HEK293 (cell line): ENCODE results near the gene MYH11.

Source experiments
- CTCF ChIA-PET: fragments of 350-600 bp; formaldehyde crosslinking; extraction: SDS; loops from one replicate; lab custom pipeline; 2021; ENCODE audit warnings: antibody characterized with exemption; lab: Yijun Ruan, JAX
- POLR2A ChIA-PET: fragments of 300-600 bp; formaldehyde crosslinking; extraction: SDS; loops from one replicate; lab custom pipeline; 2020; ENCODE audit warnings: antibody characterized with exemption, inconsistent platforms; lab: Yijun Ruan, JAX
- H3K27ac ChIP-seq: fragments of 200-500 bp; sonication (Bioruptor generic); 2 replicates; pipeline ENCODE4 v1.5.1; 2014; ENCODE audit warnings: low read depth, low read length, control low read depth, inconsistent platforms; ENCODE audit errors: extremely low read depth
- H3K36me3 ChIP-seq, 2 experiments: fragments of 200-500 bp in 1 of 2; sonication (Bioruptor generic) in 1 of 2; 1 replicate in 1 of 2; 2 replicates in 1 of 2; pipeline ENCODE4 v1.5.1; 2014 to 2017; ENCODE audit warnings: inconsistent platforms in 2 of 2, low read length in 2 of 2; ENCODE audit not compliant: control insufficient read depth in 2 of 2, insufficient read depth in 1 of 2
- H3K4me1 ChIP-seq: fragments of 200-500 bp; sonication (Bioruptor generic); 2 replicates; pipeline ENCODE4 v1.5.1; 2014; ENCODE audit warnings: mild to moderate bottlenecking, low read length, inconsistent platforms; ENCODE audit not compliant: control insufficient read depth, insufficient read depth
- H3K4me3 ChIP-seq: 2 replicates; pipeline ENCODE4 v1.5.1; 2011; ENCODE audit warnings: low read depth, mild to moderate bottlenecking, control low read depth, low read length, moderate library complexity
- H3K9me3 ChIP-seq: fragments of 200-500 bp; sonication (Bioruptor generic); 2 replicates; pipeline ENCODE4 v1.5.1; 2014; ENCODE audit warnings: low read depth, low read length, inconsistent platforms; ENCODE audit not compliant: control insufficient read depth, insufficient read depth
- BCL11A ChIP-seq: fragments of 450-650 bp; formaldehyde crosslinking; IDR thresholded peaks from 2 replicates; pipeline ENCODE4 v1.5.1; 2016; ENCODE audit warnings: low read depth, missing biosample characterization, missing genetic modification characterization
- FEZF1 ChIP-seq: fragments of 450-650 bp; formaldehyde crosslinking; IDR thresholded peaks from 2 replicates; pipeline ENCODE4 v1.5.1; 2016; ENCODE audit warnings: missing biosample characterization, missing genetic modification characterization
- GLI2 ChIP-seq: fragments of 450-650 bp; formaldehyde crosslinking; IDR thresholded peaks from 2 replicates; pipeline ENCODE4; 2017; ENCODE audit warnings: missing biosample characterization, missing genetic modification characterization, low read depth, borderline replicate concordance
- GLIS2 ChIP-seq: fragments of 450-650 bp; formaldehyde crosslinking; IDR thresholded peaks from 2 replicates; pipeline ENCODE4 v1.5.1; 2016; ENCODE audit warnings: missing biosample characterization, missing genetic modification characterization
- IKZF3 ChIP-seq: fragments of 450-650 bp; IDR thresholded peaks from 2 replicates; pipeline ENCODE4 v1.5.0; 2018; ENCODE audit warnings: missing biosample characterization, mild to moderate bottlenecking, missing genetic modification characterization, moderate library complexity
- SP3 ChIP-seq: fragments of 450-650 bp; formaldehyde crosslinking; IDR thresholded peaks from 2 replicates; pipeline ENCODE4 v1.5.1; 2016; ENCODE audit warnings: missing biosample characterization, missing genetic modification characterization
- ZNF146 ChIP-seq: fragments of 450-650 bp; formaldehyde crosslinking; IDR thresholded peaks from 2 replicates; pipeline ENCODE4 v1.5.1; 2016; ENCODE audit warnings: missing biosample characterization, missing genetic modification characterization
- ZNF175 ChIP-seq: fragments of 450-650 bp; formaldehyde crosslinking; IDR thresholded peaks from 2 replicates; pipeline ENCODE4 v1.5.1; 2016; ENCODE audit warnings: missing biosample characterization, missing genetic modification characterization
- ZNF239 ChIP-seq: fragments of 450-650 bp; formaldehyde crosslinking; IDR thresholded peaks from 2 replicates; pipeline ENCODE4 v1.5.1; 2016; ENCODE audit warnings: missing biosample characterization, missing genetic modification characterization
- ZNF391 ChIP-seq: fragments of 450-650 bp; formaldehyde crosslinking; IDR thresholded peaks from 2 replicates; pipeline ENCODE4 v1.5.1; 2016; ENCODE audit warnings: low read depth, missing biosample characterization, missing genetic modification characterization, borderline replicate concordance
- ZNF560 ChIP-seq: fragments of 450-650 bp; formaldehyde crosslinking; IDR thresholded peaks from 2 replicates; pipeline ENCODE4 v1.5.1; 2017; ENCODE audit warnings: missing biosample characterization, missing genetic modification characterization, borderline replicate concordance
- ZNF600 ChIP-seq: fragments of 450-650 bp; formaldehyde crosslinking; IDR thresholded peaks from 2 replicates; pipeline ENCODE4 v1.5.1; 2016; ENCODE audit warnings: missing biosample characterization, missing genetic modification characterization
- ZNF777 ChIP-seq: fragments of 450-650 bp; formaldehyde crosslinking; IDR thresholded peaks from 2 replicates; pipeline ENCODE4 v1.5.1; 2017; ENCODE audit warnings: missing biosample characterization, missing genetic modification characterization, borderline replicate concordance
- ZNF837 ChIP-seq: fragments of 450-650 bp; formaldehyde crosslinking; IDR thresholded peaks from 2 replicates; pipeline ENCODE4 v1.5.1; 2016; ENCODE audit warnings: missing biosample characterization, missing genetic modification characterization
- ZSCAN30 ChIP-seq: fragments of 450-650 bp; IDR thresholded peaks from 2 replicates; pipeline ENCODE4 v1.5.1; 2018; ENCODE audit warnings: missing biosample characterization, mild to moderate bottlenecking, missing genetic modification characterization, moderate library complexity
- TF ChIP-seq, protein P1 (sequence below): fragments of 450-650 bp; formaldehyde crosslinking; IDR thresholded peaks from 2 replicates; pipeline ENCODE4 v1.5.1; 2016; ENCODE audit warnings: missing biosample characterization, missing genetic modification characterization
- TF ChIP-seq, protein P2 (sequence below): fragments of 450-650 bp; formaldehyde crosslinking; IDR thresholded peaks from 2 replicates; pipeline ENCODE4 v1.5.1; 2016; ENCODE audit warnings: missing biosample characterization, missing genetic modification characterization
- TF ChIP-seq, protein P3 (sequence below): fragments of 450-650 bp; formaldehyde crosslinking; IDR thresholded peaks from 2 replicates; pipeline ENCODE4 v1.5.1; 2016; ENCODE audit warnings: missing biosample characterization, missing genetic modification characterization
- TF ChIP-seq, protein P4 (sequence below): fragments of 450-650 bp; formaldehyde crosslinking; IDR thresholded peaks from 2 replicates; pipeline ENCODE4 v1.5.1; 2016; ENCODE audit warnings: missing biosample characterization, missing genetic modification characterization

The MYH11 gene

DNA sequence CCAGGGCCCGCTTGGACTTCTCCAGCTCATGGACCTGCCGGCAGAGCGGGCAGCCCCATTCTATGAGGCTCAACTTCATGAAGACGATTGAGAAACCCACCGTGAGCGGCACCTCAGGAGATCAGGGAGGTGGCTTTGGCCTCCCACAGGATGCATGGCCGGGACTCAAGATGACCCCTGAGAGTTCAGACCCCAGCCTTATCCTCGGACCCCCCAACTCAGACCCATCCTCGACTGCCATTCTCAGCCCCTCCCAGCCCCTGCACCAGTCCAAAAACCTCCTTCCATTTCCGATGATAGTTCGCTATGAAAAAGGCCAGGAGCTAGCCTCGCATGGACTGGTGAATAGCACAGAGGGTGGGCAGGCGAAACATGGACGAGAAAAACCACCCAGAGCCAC lies 135.8 kb downstream of the MYH11 start:
- no peak overlapping the region for H3K4me3 ChIP-seq
- POLR2A ChIA-PET: no interaction called here
- H3K4me1 ChIP-seq: no peaks in the 10 kb centered on the region
- CTCF ChIA-PET: interaction anchor here (1.2 kb wide), 1 partner anchor 17 kb away, joined by 3 read pairs; no protein-coding TSS in a partner anchor
- no peaks in the 10 kb centered on the region for H3K9me3 ChIP-seq
- TF ChIP-seq, protein P1, sequence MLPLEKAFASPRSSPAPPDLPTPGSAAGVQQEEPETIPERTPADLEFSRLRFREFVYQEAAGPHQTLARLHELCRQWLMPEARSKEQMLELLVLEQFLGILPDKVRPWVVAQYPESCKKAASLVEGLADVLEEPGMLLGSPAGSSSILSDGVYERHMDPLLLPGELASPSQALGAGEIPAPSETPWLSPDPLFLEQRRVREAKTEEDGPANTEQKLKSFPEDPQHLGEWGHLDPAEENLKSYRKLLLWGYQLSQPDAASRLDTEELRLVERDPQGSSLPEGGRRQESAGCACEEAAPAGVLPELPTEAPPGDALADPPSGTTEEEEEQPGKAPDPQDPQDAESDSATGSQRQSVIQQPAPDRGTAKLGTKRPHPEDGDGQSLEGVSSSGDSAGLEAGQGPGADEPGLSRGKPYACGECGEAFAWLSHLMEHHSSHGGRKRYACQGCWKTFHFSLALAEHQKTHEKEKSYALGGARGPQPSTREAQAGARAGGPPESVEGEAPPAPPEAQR: no peak
- TF ChIP-seq, protein P2, sequence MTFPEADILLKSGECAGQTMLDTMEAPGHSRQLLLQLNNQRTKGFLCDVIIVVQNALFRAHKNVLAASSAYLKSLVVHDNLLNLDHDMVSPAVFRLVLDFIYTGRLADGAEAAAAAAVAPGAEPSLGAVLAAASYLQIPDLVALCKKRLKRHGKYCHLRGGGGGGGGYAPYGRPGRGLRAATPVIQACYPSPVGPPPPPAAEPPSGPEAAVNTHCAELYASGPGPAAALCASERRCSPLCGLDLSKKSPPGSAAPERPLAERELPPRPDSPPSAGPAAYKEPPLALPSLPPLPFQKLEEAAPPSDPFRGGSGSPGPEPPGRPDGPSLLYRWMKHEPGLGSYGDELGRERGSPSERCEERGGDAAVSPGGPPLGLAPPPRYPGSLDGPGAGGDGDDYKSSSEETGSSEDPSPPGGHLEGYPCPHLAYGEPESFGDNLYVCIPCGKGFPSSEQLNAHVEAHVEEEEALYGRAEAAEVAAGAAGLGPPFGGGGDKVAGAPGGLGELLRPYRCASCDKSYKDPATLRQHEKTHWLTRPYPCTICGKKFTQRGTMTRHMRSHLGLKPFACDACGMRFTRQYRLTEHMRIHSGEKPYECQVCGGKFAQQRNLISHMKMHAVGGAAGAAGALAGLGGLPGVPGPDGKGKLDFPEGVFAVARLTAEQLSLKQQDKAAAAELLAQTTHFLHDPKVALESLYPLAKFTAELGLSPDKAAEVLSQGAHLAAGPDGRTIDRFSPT (tag by site-specific recombination): no peak
- TF ChIP-seq GLIS2 (tag by site-specific recombination) (no peak), ZNF837 (tag by site-specific recombination) (no peak), ZNF175 (tag by site-specific recombination) (no peak), ZNF391 (tag by site-specific recombination) (no peak), ZNF777 (tag by site-specific recombination) (no peak), IKZF3 (tag by site-specific recombination) (no peak), GLI2 (tag by site-specific recombination) (no peak), ZSCAN30 (no peak), ZNF560 (tag by site-specific recombination) (no peak), ZNF239 (no peak)
- TF ChIP-seq, protein P3, sequence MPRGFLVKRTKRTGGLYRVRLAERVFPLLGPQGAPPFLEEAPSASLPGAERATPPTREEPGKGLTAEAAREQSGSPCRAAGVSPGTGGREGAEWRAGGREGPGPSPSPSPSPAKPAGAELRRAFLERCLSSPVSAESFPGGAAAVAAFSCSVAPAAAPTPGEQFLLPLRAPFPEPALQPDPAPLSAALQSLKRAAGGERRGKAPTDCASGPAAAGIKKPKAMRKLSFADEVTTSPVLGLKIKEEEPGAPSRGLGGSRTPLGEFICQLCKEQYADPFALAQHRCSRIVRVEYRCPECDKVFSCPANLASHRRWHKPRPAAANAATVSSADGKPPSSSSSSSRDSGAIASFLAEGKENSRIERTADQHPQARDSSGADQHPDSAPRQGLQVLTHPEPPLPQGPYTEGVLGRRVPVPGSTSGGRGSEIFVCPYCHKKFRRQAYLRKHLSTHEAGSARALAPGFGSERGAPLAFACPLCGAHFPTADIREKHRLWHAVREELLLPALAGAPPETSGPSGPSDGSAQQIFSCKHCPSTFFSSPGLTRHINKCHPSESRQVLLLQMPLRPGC (tag by site-specific recombination): no peak
- peaks cover 0 to 28% of the 10 kb centered on the region in 2 experiments; a peak in 2 of 3 replicates for H3K36me3 ChIP-seq
- no peak overlapping the region for H3K27ac ChIP-seq

DNA sequence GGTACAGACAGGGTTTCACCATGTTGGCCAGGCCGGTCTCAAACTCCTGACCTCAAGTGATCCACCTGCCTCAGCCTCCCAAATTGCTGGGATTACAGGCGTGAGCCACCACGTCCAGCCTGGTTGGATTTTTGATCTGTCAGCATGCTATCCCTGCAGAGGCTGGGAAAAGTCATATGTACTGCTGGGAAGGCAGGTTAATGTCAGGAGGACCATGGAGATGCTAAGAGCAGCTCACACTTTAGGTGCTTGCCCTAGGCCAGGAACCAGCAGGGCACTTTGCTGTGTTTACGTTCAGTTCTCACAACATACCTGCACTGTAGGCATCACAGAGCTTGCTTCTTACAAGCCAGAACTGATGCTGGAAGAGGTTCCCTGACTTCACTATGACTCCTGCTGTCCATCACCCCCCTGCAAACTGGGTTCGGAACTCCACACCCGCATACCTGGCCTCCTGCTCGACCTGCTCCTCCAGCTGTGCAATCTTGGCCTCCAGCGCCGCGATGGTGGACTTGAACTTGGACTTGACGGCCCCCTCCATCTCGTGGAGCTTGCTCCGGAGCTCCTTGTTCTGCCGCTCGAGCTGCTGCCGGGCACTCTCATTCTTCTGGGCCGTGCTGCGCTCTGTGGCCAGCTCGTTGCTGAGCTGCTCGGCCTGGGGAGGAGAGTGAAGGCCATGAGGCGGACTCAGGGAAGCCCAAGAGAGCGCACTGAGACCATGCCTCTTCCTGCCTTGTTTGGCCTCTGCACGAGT lies 140.0 kb downstream of the MYH11 start:
- ChIA-PET POLR2A (no interaction called here), CTCF (interaction anchor here (2.3 kb wide), 1 partner anchor 12 kb away, joined by 11 read pairs; no protein-coding TSS in a partner anchor)
- TF ChIP-seq BCL11A (tag by site-specific recombination) (no peak), ZNF600 (0 out of 2 replicates have a peak, but pooled peaks have one; percentile 37)
- H3K4me1 ChIP-seq: no peaks in the 10 kb centered on the region
- no peak overlapping the region for H3K4me3 ChIP-seq
- H3K36me3 ChIP-seq: peaks cover 0 to 7% of the 10 kb centered on the region in 2 experiments; a peak in 2 of 3 replicates
- H3K9me3 ChIP-seq: no peaks in the 10 kb centered on the region
- H3K27ac ChIP-seq: no peak overlapping the region

DNA sequence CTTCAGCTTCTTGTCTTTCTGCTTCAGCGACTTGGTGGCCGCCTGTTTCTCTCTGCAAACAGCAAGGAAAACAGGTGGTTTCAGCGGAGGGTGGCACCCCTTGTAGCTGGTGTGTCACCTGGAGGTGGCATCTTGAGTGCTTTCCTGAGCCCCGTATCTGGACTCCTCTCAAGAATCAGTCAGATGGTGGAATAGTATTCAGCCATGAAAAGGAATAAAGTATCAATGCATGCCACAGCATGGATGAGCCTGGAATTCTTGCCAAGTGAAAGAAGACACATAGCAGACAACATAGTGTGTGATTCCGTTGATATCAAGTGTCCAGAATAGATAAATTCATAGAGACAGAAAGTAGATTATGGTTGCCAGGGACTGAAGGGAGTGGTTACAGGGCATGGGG lies 141.6 kb downstream of the MYH11 start:
- ChIA-PET CTCF (interaction anchor here (0.7 to 2.3 kb wide), 2 partner anchors 11 to 50 kb away, joined by 3 to 11 read pairs; no protein-coding TSS in a partner anchor), POLR2A (no interaction called here)
- Histone ChIP-seq H3K9me3 (no peaks in the 10 kb centered on the region), H3K4me1 (no peaks in the 10 kb centered on the region), H3K27ac (no peak overlapping the region), H3K36me3 (peaks cover 0 to 7% of the 10 kb centered on the region in 2 experiments; a peak in 2 of 3 replicates), H3K4me3 (no peak overlapping the region)
- TF ChIP-seq SP3 (tag by site-specific recombination): no peak
- peak; percentile 99 for TF ChIP-seq ZNF146 (tag by site-specific recombination)
- no peak for TF ChIP-seq FEZF1 (tag by site-specific recombination)
- TF ChIP-seq, protein P4, sequence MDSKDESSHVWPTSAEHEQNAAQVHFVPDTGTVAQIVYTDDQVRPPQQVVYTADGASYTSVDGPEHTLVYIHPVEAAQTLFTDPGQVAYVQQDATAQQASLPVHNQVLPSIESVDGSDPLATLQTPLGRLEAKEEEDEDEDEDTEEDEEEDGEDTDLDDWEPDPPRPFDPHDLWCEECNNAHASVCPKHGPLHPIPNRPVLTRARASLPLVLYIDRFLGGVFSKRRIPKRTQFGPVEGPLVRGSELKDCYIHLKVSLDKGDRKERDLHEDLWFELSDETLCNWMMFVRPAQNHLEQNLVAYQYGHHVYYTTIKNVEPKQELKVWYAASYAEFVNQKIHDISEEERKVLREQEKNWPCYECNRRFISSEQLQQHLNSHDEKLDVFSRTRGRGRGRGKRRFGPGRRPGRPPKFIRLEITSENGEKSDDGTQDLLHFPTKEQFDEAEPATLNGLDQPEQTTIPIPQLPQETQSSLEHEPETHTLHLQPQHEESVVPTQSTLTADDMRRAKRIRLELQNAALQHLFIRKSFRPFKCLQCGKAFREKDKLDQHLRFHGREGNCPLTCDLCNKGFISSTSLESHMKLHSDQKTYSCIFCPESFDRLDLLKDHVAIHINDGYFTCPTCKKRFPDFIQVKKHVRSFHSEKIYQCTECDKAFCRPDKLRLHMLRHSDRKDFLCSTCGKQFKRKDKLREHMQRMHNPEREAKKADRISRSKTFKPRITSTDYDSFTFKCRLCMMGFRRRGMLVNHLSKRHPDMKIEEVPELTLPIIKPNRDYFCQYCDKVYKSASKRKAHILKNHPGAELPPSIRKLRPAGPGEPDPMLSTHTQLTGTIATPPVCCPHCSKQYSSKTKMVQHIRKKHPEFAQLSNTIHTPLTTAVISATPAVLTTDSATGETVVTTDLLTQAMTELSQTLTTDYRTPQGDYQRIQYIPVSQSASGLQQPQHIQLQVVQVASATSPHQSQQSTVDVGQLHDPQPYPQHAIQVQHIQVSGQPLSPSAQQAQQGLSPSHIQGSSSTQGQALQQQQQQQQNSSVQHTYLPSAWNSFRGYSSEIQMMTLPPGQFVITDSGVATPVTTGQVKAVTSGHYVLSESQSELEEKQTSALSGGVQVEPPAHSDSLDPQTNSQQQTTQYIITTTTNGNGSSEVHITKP (tag by site-specific recombination): no peak
